Frontal cortex (tissue), 4 donors: ENCODE results near the gene ZNF785. TPM values are rescaled to one million over a fixed set of nuclear protein-coding genes. Genes with fewer than 3 reads are reported as not detected.
A peak's percentile ranks its signal among the peaks of the same experiment; 100 is the strongest.

ENCODE experiments used
- DNase-seq, 2 donors: peaks; one replicate each; pipeline ENCODE4 v3.0.0; 2012; ENCODE audit warnings: low spot score in 2 of 2
- FAIRE-seq: peaks from 2 replicates; lab custom pipeline; 2012; peaks lifted over from hg19 to GRCh38; lab: Jason Lieb, UNC
- total RNA-seq: library from RNA; depleted of rRNA; stranded (reverse); fragments of >200 nt; gene quantifications from one replicate; pipeline ENCODE4 v1.2.3, GENCODE V29; 2014
- donor health status: control.
- donor health status: control.
- donor health status: control.

ZNF785 gene
- total RNA-seq, 1 donor from 2014 or later: 18.3 TPM

DNA sequence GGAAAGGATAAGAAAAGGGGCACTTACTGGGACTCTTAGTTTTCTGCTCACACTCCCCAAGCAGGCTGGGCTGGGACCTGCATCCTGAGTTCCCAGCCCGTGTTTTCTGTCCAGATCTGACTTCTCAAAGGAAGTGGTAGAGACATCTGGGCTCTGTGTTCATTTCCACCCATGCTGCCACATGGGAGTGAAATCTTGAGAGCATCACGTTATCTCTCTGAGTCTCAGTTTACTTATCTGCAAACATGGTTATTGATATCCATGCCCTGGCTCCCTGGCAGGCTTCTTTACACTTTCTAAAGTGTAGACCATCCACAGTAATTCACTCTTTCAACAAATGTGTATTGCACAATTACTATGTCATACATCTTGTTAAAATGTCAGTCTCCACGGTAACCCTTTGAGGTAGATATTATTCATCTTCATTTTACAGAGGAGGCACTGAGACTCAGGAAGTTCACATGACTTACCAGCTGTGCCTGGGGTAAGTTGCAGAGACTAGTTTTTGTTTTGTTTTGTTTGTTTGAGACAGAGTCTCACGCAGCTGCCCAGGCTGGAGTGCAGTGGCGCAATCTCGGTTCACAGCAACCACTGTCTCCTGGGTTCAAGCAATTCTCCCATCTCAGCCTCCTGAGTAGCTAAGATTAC is 17.4 kb downstream of the ZNF785 start:
- DNase-seq (no peak), FAIRE-seq (no peak)

DNA sequence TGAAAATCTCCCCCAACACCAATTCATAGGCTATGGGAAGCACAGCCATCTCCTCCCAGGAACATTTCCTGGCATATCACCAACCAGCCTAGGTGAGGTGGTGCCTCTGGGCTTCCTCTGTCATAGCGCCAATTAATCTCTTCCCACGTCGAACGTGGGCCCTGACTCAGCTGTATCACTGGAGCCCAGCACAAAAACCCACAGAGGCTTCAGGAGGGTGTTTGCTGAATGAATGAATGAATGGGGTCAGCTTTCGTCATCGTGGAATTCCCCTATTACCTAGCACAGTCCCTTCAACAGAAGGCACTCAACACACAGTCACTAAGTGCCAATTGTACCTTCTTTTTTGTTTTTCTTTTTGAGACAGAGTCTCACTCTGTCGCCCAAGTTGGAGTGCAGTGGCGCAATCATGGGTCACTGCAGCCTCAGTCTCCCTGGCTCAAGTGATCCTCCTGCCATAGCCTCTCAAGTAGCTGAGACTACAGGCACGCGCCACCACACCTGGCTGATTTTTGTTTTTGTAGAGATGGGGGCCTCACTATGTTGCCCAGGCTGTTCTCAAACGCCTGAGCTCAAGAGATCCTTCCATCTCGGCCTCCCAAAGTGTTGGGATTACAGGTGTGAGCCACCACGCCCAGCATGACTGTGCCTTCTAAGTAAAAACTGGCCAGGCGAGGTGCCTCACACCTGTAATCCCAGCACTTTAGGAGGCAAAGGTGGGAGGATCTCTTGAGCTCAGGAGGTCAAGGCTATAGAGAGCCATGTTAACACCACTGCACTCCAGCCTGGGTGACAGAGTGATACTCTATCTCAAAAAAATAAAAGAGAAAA is 18.1 kb downstream of the ZNF785 start:
- no peak for FAIRE-seq
- DNase-seq: no peak

DNA sequence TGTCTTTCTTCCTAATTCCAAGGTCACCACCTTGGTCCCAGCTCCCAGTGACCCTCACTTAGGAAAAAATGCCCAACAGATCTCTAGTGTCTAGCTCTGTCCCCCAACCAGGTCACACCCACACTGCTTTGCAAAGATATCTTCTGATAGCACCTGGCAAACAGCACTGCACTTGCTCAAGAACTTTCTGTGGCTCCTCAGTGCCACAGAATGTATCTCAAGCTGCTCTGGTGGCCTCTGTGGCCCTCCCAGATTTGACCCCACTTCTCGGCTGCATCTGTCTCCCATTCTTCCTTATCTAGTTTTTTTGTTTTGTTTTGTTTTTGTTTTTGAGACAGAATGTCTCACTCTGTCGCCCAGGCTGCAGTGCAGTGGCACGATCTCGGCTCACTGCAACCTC is 19.0 kb downstream of the ZNF785 start:
- DNase-seq: no peak
- no peak for FAIRE-seq

DNA sequence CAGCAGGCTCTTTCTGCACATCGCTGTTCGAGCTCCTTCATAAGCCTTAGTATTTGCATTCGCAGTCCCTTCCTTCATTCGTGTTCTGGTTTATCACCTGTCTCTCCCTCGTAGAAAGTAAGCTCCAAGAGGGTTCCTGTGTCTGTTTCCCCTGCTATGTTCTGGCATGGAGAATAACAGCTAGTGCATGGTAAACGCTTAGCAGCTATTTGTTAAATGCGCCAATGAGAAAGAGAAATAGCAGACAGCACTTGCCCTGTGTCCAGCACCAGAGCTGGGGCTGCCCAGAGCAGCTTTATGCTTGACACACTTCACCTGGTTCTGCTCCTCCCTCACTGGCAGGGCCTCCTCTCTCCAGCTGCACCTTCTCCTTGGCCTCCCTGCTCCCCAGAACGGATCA is 19.5 kb downstream of the ZNF785 start:
- no peak for DNase-seq
- no peak for FAIRE-seq

DNA sequence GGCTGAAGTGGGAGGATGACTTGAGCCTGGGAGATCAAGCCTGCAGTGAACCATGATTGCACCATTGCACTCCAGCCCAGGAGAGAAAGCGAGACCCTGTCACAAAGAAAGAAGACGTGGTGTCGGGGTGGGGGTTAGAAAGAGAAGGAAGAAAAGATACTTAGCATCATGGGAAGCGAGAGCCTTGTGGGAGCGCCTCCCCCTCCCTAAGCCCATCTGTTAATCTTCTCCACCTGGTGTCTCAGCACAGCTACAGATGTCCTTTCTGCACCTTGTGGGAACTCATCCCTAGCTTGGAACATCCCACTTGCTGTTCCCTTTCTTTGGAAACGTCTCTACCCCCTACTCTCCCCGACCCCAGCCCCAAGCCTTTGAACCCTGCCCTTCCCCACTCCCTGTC is 20.0 kb downstream of the ZNF785 start:
- no peak for DNase-seq

DNA sequence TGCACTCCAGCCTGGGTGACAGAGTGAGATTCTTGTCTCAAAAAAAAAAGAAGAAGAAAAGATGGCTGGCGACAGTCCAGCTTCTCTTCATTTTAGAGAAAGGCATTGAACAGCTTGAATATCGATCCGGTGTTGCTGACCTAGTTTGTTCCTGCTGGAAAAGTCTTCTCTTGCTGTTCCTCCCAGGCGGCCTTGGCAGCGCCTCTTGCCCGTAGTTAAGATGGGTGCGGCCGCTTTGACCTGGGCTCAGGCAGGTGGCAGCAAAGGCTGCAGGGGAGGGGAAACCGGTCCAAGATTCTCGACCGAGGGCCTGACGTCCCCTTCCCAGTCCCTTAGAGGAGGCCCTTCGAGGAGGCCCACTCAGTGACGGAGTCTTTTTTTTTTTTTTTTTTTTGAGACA is 23.5 kb downstream of the ZNF785 start:
- no peak for FAIRE-seq
- DNase-seq: no peak

More for the DNA sequence above, 20.0 kb downstream of the ZNF785 start:
- FAIRE-seq: no peak

DNA sequence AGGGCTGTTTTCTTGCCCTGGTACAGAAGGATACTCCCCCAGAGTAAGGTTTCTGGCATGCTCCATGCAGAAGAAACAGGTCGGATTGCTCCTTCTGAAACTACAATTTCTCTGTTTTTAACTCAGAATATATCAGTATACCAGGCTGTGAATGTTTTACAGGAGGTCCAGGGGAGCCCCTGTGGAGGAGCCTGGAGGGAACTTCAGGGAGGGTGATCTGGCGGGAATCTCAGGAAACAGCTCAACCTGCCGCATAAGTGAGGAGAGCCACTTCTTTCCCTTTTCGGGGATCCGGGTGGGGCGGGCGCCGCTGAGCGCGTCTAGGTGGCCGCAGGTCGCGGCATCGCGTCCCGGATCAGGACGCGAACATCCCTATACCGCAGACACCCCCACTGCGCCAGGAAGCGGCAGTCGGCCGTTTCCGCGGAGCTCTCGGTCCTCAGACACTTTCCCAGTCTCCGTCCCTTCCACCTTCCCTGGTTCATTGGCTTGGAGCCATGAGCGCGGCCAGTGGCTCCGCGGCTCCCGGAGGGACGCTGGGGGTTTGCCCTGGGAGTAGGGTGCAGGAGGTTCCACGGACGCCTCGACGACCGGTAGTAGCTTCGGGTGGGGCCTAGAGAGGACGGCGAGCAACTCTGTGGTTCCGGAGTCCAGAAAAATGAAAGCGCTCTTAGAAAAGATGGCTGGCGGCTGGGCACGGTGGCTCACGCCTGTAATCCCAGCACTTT is 24.2 kb downstream of the ZNF785 start:
- FAIRE-seq (no peak), DNase-seq (no peak)

DNA sequence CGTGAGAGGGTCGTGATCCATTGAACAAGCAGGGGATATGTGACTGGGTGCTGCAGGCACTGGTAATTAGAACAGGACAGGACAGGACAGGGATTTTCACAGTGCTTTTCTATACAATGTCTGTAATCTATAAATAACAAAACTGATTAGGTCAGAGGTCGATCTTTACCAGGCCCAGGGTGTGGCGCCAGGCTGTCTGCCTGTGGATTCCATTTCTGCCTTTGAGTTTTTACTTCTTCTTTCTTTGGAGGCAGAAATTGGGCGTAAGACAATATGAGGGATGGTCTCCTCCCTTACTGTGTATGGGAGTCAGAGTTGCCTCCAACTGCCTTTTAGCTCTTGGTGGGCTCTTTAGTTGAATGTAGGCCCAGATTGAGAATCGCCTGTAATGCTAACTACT is 25.8 kb downstream of the ZNF785 start:
- DNase-seq (no peak), FAIRE-seq (no peak)

DNA sequence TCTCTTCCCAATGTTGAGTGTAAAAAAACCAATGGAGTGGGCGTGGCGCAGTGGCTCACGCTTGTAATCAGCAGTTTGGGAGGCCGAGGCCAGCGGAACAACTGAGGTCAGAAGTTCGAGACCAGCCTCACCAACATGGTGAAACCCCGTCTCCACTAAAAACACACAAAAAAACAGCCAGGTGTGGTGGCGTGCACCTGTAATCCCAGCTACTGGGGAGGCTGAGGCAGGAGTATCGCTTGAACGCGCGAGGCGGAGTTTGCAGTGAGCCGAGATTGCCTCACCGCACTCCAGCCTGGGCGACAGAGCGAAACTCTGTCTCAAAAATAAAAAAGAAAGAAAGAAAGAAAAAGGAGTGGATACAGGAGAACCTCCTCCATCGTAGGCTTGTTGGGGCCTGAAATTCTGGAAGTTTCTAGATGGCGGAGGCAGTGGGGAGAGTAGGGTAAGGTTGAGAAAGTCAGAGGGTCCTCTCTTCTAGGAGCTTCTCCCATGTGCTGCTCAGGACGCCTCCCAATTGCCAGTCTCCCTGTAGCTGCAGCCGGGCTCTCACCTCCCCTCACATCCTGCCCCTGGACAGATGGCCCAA is 26.6 kb downstream of the ZNF785 start:
- FAIRE-seq (no peak), DNase-seq (no peak)

DNA sequence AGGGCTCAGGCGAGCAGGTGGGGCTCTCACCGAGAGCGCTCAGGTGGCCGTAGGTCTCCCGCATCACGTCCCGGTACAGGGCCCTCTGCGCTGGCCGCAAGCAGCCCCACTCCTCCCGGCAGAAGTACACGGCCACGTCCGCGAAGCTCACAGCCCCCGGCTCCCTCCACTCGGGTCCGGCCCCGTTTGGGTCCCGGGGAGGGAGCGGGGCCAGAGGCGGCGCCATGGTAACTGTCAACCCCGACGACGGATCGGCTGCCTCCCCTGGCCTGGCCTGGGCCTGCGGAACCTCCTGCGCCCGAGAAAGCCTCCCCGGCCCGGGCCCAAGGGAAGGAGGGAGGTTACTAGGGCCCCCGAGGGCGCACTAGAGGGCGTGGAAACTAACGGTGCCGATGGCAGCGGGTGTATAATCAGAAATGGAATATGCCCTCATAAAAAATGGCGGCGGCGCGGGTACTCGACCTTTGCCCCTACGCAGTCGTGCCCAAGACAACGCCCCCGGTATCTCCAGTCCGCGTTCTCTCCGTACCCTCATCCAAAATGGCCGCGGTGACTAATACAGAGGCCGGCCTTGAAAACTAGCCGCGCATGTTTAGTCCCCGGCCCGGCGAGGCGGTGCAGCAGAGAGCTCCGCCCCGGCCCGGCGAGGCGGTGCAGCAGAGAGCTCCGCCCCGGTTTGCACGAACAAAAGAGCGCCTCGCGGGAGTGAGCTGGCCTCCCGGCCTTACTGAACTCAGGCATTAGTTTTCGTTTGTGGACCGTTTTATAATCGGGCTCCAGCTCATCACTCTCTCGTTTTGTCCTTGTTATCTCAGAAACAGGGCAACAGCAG is 27.3 kb downstream of the ZNF785 start, which contains the start of gene ZNF764:
ZNF764 (minus strand) TSS at position 418 of the 832 bp plus-strand sequence; CDS start at position 226, 192 bp downstream.
- DNase-seq (peak; percentile 96 to 97), FAIRE-seq (peak; percentile 85)

DNA sequence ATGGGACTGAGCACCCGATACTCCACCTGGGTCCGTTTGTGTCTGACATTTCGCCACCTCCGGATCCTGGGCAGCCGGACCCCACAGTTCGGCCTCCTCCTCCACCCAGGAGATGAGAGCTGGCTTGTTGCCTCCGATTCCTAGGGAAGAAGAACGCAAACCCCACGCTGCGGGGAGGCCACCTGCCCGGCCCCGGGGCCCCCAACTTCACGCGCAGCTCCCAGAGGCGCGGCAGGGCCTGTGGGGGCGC is 27.9 kb downstream of the ZNF785 start:
- FAIRE-seq (no peak), DNase-seq (no peak)

DNA sequence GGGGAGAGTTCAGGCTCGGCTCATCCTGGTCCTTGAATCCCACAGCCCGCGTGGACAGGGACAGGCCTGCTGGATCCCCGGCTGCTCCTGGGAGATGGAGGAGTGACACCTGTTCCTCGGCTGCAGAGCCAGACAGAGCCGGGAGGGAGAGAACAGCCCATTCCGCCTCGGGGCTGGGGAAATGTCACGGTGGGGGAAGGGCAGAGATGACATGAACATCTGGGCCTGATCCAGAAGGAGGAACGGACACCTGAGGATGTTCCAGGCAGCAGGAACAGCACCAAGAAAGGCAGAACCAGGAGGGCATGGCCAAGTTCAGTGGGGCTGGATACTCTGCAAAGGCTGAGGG is 29.4 kb downstream of the ZNF785 start:
- DNase-seq (no peak), FAIRE-seq (no peak)

DNA sequence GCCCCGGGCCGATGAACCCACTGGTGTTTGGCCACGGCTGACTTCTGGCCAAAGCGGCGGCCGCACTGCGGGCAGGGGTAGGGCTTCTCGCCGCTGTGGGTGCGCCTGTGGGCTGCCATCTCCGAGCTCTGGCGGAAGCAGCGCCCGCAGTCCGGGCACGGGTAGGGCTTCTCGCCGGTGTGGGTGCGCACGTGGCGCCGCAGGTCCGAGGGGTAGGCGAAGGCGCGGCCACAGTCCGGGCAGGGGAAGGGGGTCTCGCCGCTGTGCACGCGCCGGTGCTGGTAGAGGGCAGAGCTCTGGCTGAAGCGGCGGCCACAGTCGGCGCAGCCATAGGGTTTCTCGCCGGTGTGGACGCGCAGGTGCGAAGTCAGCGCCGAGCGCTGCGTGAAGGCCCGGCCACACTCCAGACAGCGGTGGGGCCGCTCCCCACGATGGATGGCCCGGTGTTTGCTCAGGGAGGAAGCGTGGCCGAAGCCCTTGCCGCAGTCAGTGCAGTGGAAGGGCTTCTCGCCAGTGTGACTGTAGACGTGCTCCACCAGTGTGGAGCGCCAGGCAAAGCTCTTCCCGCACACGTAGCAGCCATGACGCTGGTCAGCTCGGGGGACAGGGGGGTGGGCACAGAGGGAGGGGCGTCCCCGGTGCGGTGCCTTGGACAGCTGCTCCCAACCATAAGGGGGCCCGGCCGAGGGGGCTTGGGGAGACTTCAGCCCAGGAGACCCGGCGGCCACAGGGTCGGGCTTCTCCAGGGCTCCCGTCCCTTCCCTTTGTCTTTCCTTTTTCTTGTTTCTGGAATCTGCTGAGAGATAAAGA is 30.0 kb downstream of the ZNF785 start:
- FAIRE-seq (no peak), DNase-seq (no peak)

DNA sequence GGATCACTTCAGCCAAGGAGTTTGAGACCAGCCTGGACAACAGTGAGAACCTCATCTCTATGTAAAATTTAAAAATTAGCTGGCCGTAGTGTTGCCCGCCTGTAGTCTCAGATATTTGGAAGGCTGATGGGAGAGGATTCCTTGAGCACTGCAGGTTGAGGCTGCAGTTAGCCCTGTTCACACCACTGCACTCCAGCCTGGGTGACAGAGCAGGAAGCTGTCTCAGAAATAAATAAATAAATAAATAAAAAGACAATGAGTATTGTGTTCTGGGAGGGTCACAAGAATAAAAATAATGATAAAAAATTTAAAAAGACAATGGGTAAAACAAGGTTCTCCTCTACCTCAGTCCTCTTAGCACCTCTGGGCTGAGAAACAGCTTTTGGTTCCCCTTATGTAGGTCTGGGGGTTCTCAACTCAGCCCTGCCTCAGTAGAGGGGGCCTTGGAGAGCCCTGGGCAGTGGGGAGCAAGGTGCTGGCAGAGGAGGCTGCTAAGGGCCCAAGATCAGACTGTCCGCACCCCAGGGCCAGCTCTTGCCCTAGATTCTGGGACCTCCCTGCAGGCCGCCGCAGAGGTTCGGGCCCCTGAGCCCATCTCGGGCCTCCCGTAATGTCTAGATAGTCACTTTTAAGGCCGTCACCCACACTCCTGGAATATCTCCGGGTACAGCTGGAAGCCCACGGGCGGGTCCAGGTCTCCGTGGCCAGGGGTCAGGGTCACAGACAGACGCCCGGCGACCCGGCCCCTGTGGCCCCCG is 30.8 kb downstream of the ZNF785 start:
- FAIRE-seq (no peak), DNase-seq (no peak)

DNA sequence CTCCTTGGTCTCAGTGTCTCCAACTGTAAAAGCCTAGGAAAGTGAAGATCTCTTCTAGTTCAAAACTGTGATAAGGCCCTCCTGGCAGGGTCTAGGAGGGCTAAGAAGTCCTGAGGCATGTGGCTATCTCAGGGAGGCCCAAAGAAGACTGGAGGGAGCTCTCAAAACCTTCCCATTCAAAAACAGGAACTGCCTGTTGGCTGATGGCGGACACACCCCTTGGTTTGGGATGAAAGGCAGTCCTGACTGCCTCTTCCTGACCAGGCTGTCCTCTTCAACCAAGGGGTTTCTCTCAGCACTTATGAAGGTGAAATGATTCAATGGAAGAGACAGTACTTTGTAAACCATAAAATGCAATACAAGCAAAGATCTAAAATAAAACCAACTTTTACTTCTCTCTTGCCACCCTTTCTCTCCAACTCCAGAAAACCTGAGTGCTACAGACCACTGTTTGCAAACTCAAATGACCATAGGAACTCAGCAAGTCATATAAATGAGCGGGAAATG is 32.1 kb downstream of the ZNF785 start:
- FAIRE-seq (no peak), DNase-seq (no peak)

DNA sequence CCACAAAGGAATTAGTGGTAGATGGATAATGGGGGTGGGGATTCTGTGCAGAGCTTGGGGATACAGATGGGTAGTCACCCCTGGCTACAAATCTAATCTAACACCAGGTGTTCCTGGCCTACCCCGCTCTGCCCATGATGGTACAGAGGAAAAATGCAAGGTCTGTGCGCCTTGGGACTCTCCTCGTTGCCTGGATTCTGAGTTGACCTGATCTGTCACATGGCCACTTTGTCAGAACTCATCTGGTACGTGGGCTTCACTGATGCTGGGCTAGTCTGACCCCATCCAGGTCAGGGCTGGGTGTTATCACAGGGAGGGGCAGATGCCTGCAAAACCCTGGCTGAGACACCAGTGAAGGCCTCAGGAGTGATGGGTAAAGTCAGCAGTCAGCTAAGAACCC is 32.5 kb downstream of the ZNF785 start:
- no peak for DNase-seq
- no peak for FAIRE-seq

DNA sequence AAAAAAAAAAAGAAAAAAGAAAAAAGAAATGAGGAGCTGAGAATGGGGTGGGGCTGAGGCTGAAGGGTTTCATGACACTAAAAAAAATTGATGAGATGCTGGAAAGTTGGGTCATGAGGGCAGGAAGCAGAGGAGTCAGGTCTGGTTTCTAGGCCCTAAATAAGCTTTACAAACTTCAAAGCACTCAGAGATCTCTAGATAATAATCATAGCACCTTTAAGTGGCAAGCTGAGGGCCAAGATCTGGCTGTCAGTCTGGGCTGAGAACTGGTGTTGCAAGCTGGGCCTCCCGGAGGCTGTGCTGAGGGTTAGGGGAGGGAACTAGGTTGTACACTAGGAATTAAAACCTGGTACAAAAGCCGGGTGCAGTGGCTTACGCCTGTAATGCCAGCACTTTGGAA is 33.7 kb downstream of the ZNF785 start:
- DNase-seq (no peak), FAIRE-seq (no peak)
